ENCODE results near the gene MAP4K5. TPM values are rescaled to one million over a fixed set of nuclear protein-coding genes. Genes with fewer than 3 reads are reported as not detected.

MAP4K5 gene
- total and polyA plus RNA-seq, 4 donors, result 7.7 to 47.1 (median 19.3) TPM

GRCh38 chr14:50475460-50475859, 56.9 kb downstream of the MAP4K5 start:
- TF ChIP-seq EGR1 (IDR thresholded peaks at IDR 0.05; ENCODE audit: low read depth in 2 of 2), result no peak
- TF ChIP-seq GABPA (IDR thresholded peaks at IDR 0.05 in 1 of 2, conservative IDR thresholded peaks at IDR 0.05 in 1 of 2), result no peak
- TF ChIP-seq, protein P1, sequence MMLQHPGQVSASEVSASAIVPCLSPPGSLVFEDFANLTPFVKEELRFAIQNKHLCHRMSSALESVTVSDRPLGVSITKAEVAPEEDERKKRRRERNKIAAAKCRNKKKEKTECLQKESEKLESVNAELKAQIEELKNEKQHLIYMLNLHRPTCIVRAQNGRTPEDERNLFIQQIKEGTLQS (IDR thresholded peaks at IDR 0.05), result no peak
- no peak for TF ChIP-seq RXRA (IDR thresholded peaks at IDR 0.05)
- WGBS, result 32% methylated on average over 1 of the region's 1 CpG
- Histone ChIP-seq H3K36me3 (ENCODE audit: control insufficient read depth in 4 of 4, insufficient read depth in 3 of 4, low read depth in 1 of 4, low read length in 3 of 4) (peaks cover 2 to 53% (median 41%) of the 10 kb centered on the region in 4 donors), H3K9me3 (ENCODE audit: control insufficient read depth in 4 of 4, low read length in 3 of 4) (peaks cover 5 to 52% (median 10%) of the 10 kb centered on the region in 4 donors), H3K4me3 (ENCODE audit: low read depth in 1 of 3, low read length in 3 of 3) (no peak overlapping the region), H3K9ac (ENCODE audit: low read depth in 1 of 2, low read length in 2 of 2) (no peak overlapping the region), H3K27ac (ENCODE audit: low read depth in 1 of 2, low read length in 2 of 2) (no peak overlapping the region), H3K4me1 (ENCODE audit: control insufficient read depth in 4 of 4, insufficient read depth in 4 of 4, low read length in 3 of 4) (no peaks in the 10 kb centered on the region), H3K27me3 (ENCODE audit: control insufficient read depth in 4 of 4, insufficient read depth in 4 of 4, low read length in 3 of 4) (no peaks in the 10 kb centered on the region)
- DNase-seq (ENCODE audit: low spot score), result no peak

- Histone ChIP-seq H3K9me3 (ENCODE audit: control insufficient read depth in 4 of 4, low read length in 3 of 4) (peaks cover 6 to 54% (median 11%) of the 10 kb centered on the region in 4 donors), H3K36me3 (ENCODE audit: control insufficient read depth in 4 of 4, insufficient read depth in 3 of 4, low read depth in 1 of 4, low read length in 3 of 4) (peaks cover 4 to 73% (median 52%) of the 10 kb centered on the region in 4 donors), H3K4me3 (ENCODE audit: low read depth in 1 of 3, low read length in 3 of 3) (peak overlapping the region in 1 of 3 donors; percentile 47), H3K9ac (ENCODE audit: low read depth in 1 of 2, low read length in 2 of 2) (no peak overlapping the region), H3K27me3 (ENCODE audit: control insufficient read depth in 4 of 4, insufficient read depth in 4 of 4, low read length in 3 of 4) (no peaks in the 10 kb centered on the region), H3K27ac (ENCODE audit: low read depth in 1 of 2, low read length in 2 of 2) (no peak overlapping the region), H3K4me1 (ENCODE audit: control insufficient read depth in 4 of 4, insufficient read depth in 4 of 4, low read length in 3 of 4) (no peaks in the 10 kb centered on the region)
- TF ChIP-seq JUND (IDR thresholded peaks at IDR 0.05), result no peak
- TF ChIP-seq, protein P2, sequence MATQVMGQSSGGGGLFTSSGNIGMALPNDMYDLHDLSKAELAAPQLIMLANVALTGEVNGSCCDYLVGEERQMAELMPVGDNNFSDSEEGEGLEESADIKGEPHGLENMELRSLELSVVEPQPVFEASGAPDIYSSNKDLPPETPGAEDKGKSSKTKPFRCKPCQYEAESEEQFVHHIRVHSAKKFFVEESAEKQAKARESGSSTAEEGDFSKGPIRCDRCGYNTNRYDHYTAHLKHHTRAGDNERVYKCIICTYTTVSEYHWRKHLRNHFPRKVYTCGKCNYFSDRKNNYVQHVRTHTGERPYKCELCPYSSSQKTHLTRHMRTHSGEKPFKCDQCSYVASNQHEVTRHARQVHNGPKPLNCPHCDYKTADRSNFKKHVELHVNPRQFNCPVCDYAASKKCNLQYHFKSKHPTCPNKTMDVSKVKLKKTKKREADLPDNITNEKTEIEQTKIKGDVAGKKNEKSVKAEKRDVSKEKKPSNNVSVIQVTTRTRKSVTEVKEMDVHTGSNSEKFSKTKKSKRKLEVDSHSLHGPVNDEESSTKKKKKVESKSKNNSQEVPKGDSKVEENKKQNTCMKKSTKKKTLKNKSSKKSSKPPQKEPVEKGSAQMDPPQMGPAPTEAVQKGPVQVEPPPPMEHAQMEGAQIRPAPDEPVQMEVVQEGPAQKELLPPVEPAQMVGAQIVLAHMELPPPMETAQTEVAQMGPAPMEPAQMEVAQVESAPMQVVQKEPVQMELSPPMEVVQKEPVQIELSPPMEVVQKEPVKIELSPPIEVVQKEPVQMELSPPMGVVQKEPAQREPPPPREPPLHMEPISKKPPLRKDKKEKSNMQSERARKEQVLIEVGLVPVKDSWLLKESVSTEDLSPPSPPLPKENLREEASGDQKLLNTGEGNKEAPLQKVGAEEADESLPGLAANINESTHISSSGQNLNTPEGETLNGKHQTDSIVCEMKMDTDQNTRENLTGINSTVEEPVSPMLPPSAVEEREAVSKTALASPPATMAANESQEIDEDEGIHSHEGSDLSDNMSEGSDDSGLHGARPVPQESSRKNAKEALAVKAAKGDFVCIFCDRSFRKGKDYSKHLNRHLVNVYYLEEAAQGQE (IDR thresholded peaks at IDR 0.05), result no peak
- TF ChIP-seq, protein P3, sequence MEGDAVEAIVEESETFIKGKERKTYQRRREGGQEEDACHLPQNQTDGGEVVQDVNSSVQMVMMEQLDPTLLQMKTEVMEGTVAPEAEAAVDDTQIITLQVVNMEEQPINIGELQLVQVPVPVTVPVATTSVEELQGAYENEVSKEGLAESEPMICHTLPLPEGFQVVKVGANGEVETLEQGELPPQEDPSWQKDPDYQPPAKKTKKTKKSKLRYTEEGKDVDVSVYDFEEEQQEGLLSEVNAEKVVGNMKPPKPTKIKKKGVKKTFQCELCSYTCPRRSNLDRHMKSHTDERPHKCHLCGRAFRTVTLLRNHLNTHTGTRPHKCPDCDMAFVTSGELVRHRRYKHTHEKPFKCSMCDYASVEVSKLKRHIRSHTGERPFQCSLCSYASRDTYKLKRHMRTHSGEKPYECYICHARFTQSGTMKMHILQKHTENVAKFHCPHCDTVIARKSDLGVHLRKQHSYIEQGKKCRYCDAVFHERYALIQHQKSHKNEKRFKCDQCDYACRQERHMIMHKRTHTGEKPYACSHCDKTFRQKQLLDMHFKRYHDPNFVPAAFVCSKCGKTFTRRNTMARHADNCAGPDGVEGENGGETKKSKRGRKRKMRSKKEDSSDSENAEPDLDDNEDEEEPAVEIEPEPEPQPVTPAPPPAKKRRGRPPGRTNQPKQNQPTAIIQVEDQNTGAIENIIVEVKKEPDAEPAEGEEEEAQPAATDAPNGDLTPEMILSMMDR (IDR thresholded peaks at IDR 0.05; ENCODE audit: low read depth, low read length, missing input control), result no peak
- TF ChIP-seq RAD21 (IDR thresholded peaks at IDR 0.05), result no peak
- TF ChIP-seq GABPA (IDR thresholded peaks at IDR 0.05 in 1 of 2, conservative IDR thresholded peaks at IDR 0.05 in 1 of 2), result no peak
- no peak for TF ChIP-seq HNF4G (IDR thresholded peaks at IDR 0.05)
- TF ChIP-seq ZBTB33 (IDR thresholded peaks at IDR 0.05), result no peak
- TF ChIP-seq TAF1 (conservative IDR thresholded peaks at IDR 0.05), result no peak
- no peak for TF ChIP-seq FOXA2 (IDR thresholded peaks at IDR 0.05)
- TF ChIP-seq EGR1 (IDR thresholded peaks at IDR 0.05; ENCODE audit: low read depth in 2 of 2), result no peak
- TF ChIP-seq RXRA (IDR thresholded peaks at IDR 0.05), result no peak
- TF ChIP-seq, protein P1 (IDR thresholded peaks at IDR 0.05), result no peak
- no peak for TF ChIP-seq NR2F2 (IDR thresholded peaks at IDR 0.05)
- TF ChIP-seq HNF4A (conservative IDR thresholded peaks at IDR 0.05), result no peak
- TF ChIP-seq YY1 (IDR thresholded peaks at IDR 0.05), result no peak
- TF ChIP-seq SP1 (IDR thresholded peaks at IDR 0.05), result no peak
- TF ChIP-seq, protein P4, sequence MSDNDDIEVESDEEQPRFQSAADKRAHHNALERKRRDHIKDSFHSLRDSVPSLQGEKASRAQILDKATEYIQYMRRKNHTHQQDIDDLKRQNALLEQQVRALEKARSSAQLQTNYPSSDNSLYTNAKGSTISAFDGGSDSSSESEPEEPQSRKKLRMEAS (IDR thresholded peaks at IDR 0.05), result no peak
- TF ChIP-seq FOXA1 (IDR thresholded peaks at IDR 0.05), result no peak
- WGBS, result 81% methylated on average over 6 of the region's 6 CpGs
- no peak for DNase-seq (ENCODE audit: low spot score)
Observed at GRCh38 chr14:50471838-50472465, 60.4 kb downstream of the MAP4K5 start.

Data from liver (tissue), 9 donors.